NOMO-1 (cell line): Measurements from ENCODE around the gene TSPYL1.
"Not testable (repeated sequence)": the region's sequence is repeated elsewhere in the genome, so short reads cannot be mapped to it uniquely, and the experiment has no call there.

Source experiments
- DNase-seq, 2 experiments: peaks; one replicate each; lab custom pipeline; 2025; ENCODE audit not compliant: unreplicated experiment in 2 of 2; lab: John Stamatoyannopoulos, UW

The TSPYL1 gene

GRCh38 chr6:116298973-116299372 is 19.2 kb upstream of the TSPYL1 start:
- DNase-seq, result peak in 1 of 2 experiments; percentile 20

GRCh38 chr6:116298273-116298672 is 18.5 kb upstream of the TSPYL1 start:
- DNase-seq, result no peak

- no peak for DNase-seq
Measured at GRCh38 chr6:116292553-116292952, 12.8 kb upstream of the TSPYL1 start.

- no peak for DNase-seq
Measured at GRCh38 chr6:116291701-116292396, 12.1 kb upstream of the TSPYL1 start.

- no peak for DNase-seq
Measured at GRCh38 chr6:116290799-116291198, 11.1 kb upstream of the TSPYL1 start.

GRCh38 chr6:116289876-116290275 is 10.1 kb upstream of the TSPYL1 start:
- DNase-seq, result no peak

GRCh38 chr6:116287689-116288282 is 8.1 kb upstream of the TSPYL1 start:
- peak in 1 of 2 experiments; percentile 51 for DNase-seq

- no peak for DNase-seq
Measured at GRCh38 chr6:116286773-116287358, 7.1 kb upstream of the TSPYL1 start.

GRCh38 chr6:116284984-116285383 is 5.3 kb upstream of the TSPYL1 start:
- not testable (repeated sequence) for DNase-seq

GRCh38 chr6:116283191-116283590 is 3.5 kb upstream of the TSPYL1 start:
- DNase-seq, result no peak

- DNase-seq, result no peak
Measured at GRCh38 chr6:116282698-116283097, 3.0 kb upstream of the TSPYL1 start.

- DNase-seq, result no peak
Measured at GRCh38 chr6:116280933-116281316, 1.2 kb upstream of the TSPYL1 start.

- peak in 1 of 2 experiments; percentile 3 for DNase-seq
Measured at GRCh38 chr6:116280161-116280932, 617 bp upstream of the TSPYL1 start.

GRCh38 chr6:116278854-116279231 is 887 bp downstream of the TSPYL1 start:
- DNase-seq, result no peak

GRCh38 chr6:116278481-116278829 is 1.3 kb downstream of the TSPYL1 start:
- DNase-seq, result no peak

- DNase-seq, result peak in 1 of 2 experiments; percentile 3
Measured at GRCh38 chr6:116277124-116277523, 2.6 kb downstream of the TSPYL1 start.

- no peak for DNase-seq
Measured at GRCh38 chr6:116271149-116271708, 8.5 kb downstream of the TSPYL1 start.

- DNase-seq, result peak; percentile 57 to 76
Measured at GRCh38 chr6:116268589-116269293, 11.0 kb downstream of the TSPYL1 start.

GRCh38 chr6:116267836-116268588 is 11.7 kb downstream of the TSPYL1 start:
- DNase-seq, result no peak

- DNase-seq, result no peak
Measured at GRCh38 chr6:116266803-116267202, 12.9 kb downstream of the TSPYL1 start.
